ENCODE data around the gene SNAPIN. TPM values are rescaled to one million over a fixed set of nuclear protein-coding genes. Genes with fewer than 3 reads are reported as not detected.

SNAPIN gene
- total RNA-seq, 1 donor from 2014 or later: 50.4 TPM

- CTCF ChIA-PET: interaction anchor here (1.0 kb wide), 1 partner anchor 18 kb away, joined by 3 read pairs; no protein-coding TSS in a partner anchor
- peak; percentile 49 for ATAC-seq (ENCODE audit: low read depth)
- no peak for DNase-seq
- TF ChIP-seq CTCF (IDR thresholded peaks at IDR 0.05): no peak
- peaks cover 4% of the 10 kb centered on the region for H3K4me1 Mint-ChIP-seq
- intact Hi-C loops (cut with micrococcal nuclease): no loop called here
- peak overlapping the region; percentile 57 for H3K4me3 Mint-ChIP-seq
- no peaks in the 10 kb centered on the region for H3K27me3 Mint-ChIP-seq
- H3K36me3 Mint-ChIP-seq (ENCODE audit: low read depth): no peaks in the 10 kb centered on the region
- H3K9me3 Mint-ChIP-seq: no peaks in the 10 kb centered on the region
- no peak overlapping the region for H3K27ac Mint-ChIP-seq
- POLR2A ChIA-PET: interaction anchor here (0.5 to 0.9 kb wide), 2 partner anchors 29 to 34 kb away, joined by 3 to 4 read pairs; partner anchors contain the start of gene INTS3
Measured at GRCh38 chr1:153698020-153698922, 39.8 kb downstream of the SNAPIN start.

GRCh38 chr1:153698923-153699714 is 40.6 kb downstream of the SNAPIN start:
- intact Hi-C loops (cut with micrococcal nuclease): no loop called here
- peaks cover 4% of the 10 kb centered on the region for H3K4me1 Mint-ChIP-seq
- H3K27ac Mint-ChIP-seq: no peak overlapping the region
- ChIA-PET POLR2A (interaction anchor here (0.6 to 0.9 kb wide), 2 partner anchors 28 to 44 kb away, joined by 4 read pairs; partner anchors contain the start of gene INTS3), CTCF (no interaction called here)
- DNase-seq (no peak), ATAC-seq (ENCODE audit: low read depth) (no peak)
- H3K27me3 Mint-ChIP-seq: no peaks in the 10 kb centered on the region
- H3K36me3 Mint-ChIP-seq (ENCODE audit: low read depth): no peaks in the 10 kb centered on the region
- no peak for TF ChIP-seq CTCF (IDR thresholded peaks at IDR 0.05)
- no peak overlapping the region for H3K4me3 Mint-ChIP-seq
- no peaks in the 10 kb centered on the region for H3K9me3 Mint-ChIP-seq

- no peak overlapping the region for H3K4me3 Mint-ChIP-seq
- peaks cover 4% of the 10 kb centered on the region for H3K4me1 Mint-ChIP-seq
- no peak for ATAC-seq (ENCODE audit: low read depth)
Measured at GRCh38 chr1:153699768-153700167, 41.3 kb downstream of the SNAPIN start.

GRCh38 chr1:153705484-153705883 is 47.0 kb downstream of the SNAPIN start:
- no peak for TF ChIP-seq CTCF (IDR thresholded peaks at IDR 0.05)
- Mint-ChIP-seq H3K27ac (no peak overlapping the region), H3K4me1 (no peaks in the 10 kb centered on the region), H3K27me3 (no peaks in the 10 kb centered on the region), H3K4me3 (no peak overlapping the region), H3K9me3 (no peaks in the 10 kb centered on the region), H3K36me3 (ENCODE audit: low read depth) (no peaks in the 10 kb centered on the region)
- ChIA-PET POLR2A (interaction anchor here (0.5 kb wide), 1 partner anchor 22 kb away, joined by 6 read pairs; the partner anchor contains the start of gene INTS3), CTCF (no interaction called here)
- no peak for DNase-seq
- intact Hi-C loops (cut with micrococcal nuclease): loop anchor here (5.0 kb wide), 1 partner anchor 37 kb away; no protein-coding TSS in a partner anchor
- no peak for ATAC-seq (ENCODE audit: low read depth)

More at GRCh38 chr1:153699768-153700167, 41.3 kb downstream of the SNAPIN start:
- CTCF ChIA-PET: no interaction called here
- no peaks in the 10 kb centered on the region for H3K9me3 Mint-ChIP-seq
- intact Hi-C loops (cut with micrococcal nuclease): no loop called here
- no peak for DNase-seq
- H3K27me3 Mint-ChIP-seq: no peaks in the 10 kb centered on the region
- no peak for TF ChIP-seq CTCF (IDR thresholded peaks at IDR 0.05)
- H3K27ac Mint-ChIP-seq: no peak overlapping the region
- H3K36me3 Mint-ChIP-seq (ENCODE audit: low read depth): no peaks in the 10 kb centered on the region
- POLR2A ChIA-PET: interaction anchor here (0.6 kb wide), 1 partner anchor 44 kb away, joined by 4 read pairs; no protein-coding TSS in a partner anchor
